IMR-90 (cell line): ENCODE results near the gene STX8. TPM values are rescaled to one million over a fixed set of nuclear protein-coding genes. Genes with fewer than 3 reads are reported as not detected.

Experiments used
- ATAC-seq: fragments of 200-7000 bp; cut with Tn5 transposase; 2 replicates; pipeline ENCODE4 v1.9.1; 2020; ENCODE audit warnings: low read depth, mild to moderate bottlenecking, moderate library complexity
- BruUV-seq: library from RNA; stranded (reverse); fragments of 400-500 nt; replicated peaks from 2 replicates; lab custom pipeline; 2021; lab: Mats Ljungman, UMichigan
- CTCF ChIA-PET: fragments of 300-600 bp; formaldehyde crosslinking; extraction: SDS; loops from one replicate; lab custom pipeline; 2021; ENCODE audit warnings: antibody characterized with exemption; lab: Yijun Ruan, JAX
- POLR2A ChIA-PET: fragments of 300-600 bp; sonication (Branson Sonifier 250); formaldehyde crosslinking; loops from one replicate; lab custom pipeline; 2022; ENCODE audit warnings: antibody characterized with exemption; ENCODE audit not compliant: unreplicated experiment; lab: Charles Lee
- DNase-seq: peaks from one replicate; pipeline ENCODE4 v3.0.0; 2013
- H2AFZ ChIP-seq: replicated peaks from 2 replicates; pipeline ENCODE3; 2013; ENCODE audit warnings: low read length, mild to moderate bottlenecking; ENCODE audit not compliant: poor library complexity
- H2AK5ac ChIP-seq: 2 replicates; pipeline ENCODE4 v1.6.1; 2013; ENCODE audit warnings: low read depth, low read length, inconsistent platforms
- H2AK9ac ChIP-seq: replicated peaks from 2 replicates; pipeline ENCODE3; 2013; ENCODE audit warnings: mild to moderate bottlenecking, low read depth, low read length, moderate library complexity; ENCODE audit not compliant: poor library complexity
- H2BK120ac ChIP-seq: 2 replicates; pipeline ENCODE4 v1.6.1; 2013; ENCODE audit warnings: low read depth, low read length, inconsistent platforms
- H2BK15ac ChIP-seq: 3 replicates; pipeline ENCODE4 v1.6.1; 2013; ENCODE audit warnings: low read depth, low read length, inconsistent platforms
- H2BK20ac ChIP-seq: 2 replicates; pipeline ENCODE4 v1.6.1; 2013; ENCODE audit warnings: low read depth, mild to moderate bottlenecking, inconsistent platforms, low read length, moderate library complexity
- H2BK5ac ChIP-seq: 2 replicates; pipeline ENCODE4 v1.6.1; 2013; ENCODE audit warnings: mild to moderate bottlenecking, low read depth, low read length, inconsistent platforms; ENCODE audit not compliant: poor library complexity, severe bottlenecking
- H3K14ac ChIP-seq: replicated peaks from 2 replicates; pipeline ENCODE4 v1.6.1; 2013; ENCODE audit warnings: low read depth, low read length, inconsistent platforms
- H3K18ac ChIP-seq: 2 replicates; pipeline ENCODE4 v1.6.1; 2013; ENCODE audit warnings: low read depth, low read length, control low read depth
- H3K23ac ChIP-seq: 2 replicates; pipeline ENCODE4 v1.6.1; 2013; ENCODE audit warnings: low read depth, low read length, inconsistent platforms
- H3K27ac ChIP-seq: 2 replicates; pipeline ENCODE4 v1.5.1; 2013; ENCODE audit warnings: mild to moderate bottlenecking, control low read depth, low read length; ENCODE audit not compliant: insufficient read depth
- H3K27me3 ChIP-seq: 2 replicates; pipeline ENCODE4 v1.6.1; 2013; ENCODE audit warnings: low read length; ENCODE audit not compliant: control insufficient read depth, insufficient read depth
- H3K36me3 ChIP-seq: 2 replicates; pipeline ENCODE4 v1.6.1; 2013; ENCODE audit warnings: low read length, mixed read lengths; ENCODE audit not compliant: control insufficient read depth, insufficient read depth
- H3K4ac ChIP-seq: 2 replicates; pipeline ENCODE4 v1.6.1; 2013; ENCODE audit warnings: low read depth, low read length, inconsistent platforms
- H3K4me1 ChIP-seq: 2 replicates; pipeline ENCODE4 v1.6.1; 2013; ENCODE audit warnings: low read length, mixed read lengths; ENCODE audit not compliant: control insufficient read depth, insufficient read depth
- H3K4me2 ChIP-seq: 2 replicates; pipeline ENCODE4 v1.6.1; 2013; ENCODE audit warnings: low read depth, mild to moderate bottlenecking, control low read depth, low read length, moderate library complexity
- H3K4me3 ChIP-seq: 2 replicates; pipeline ENCODE4 v1.5.1; 2013; ENCODE audit warnings: low read depth, mild to moderate bottlenecking, control low read depth, low read length, moderate library complexity; ENCODE audit not compliant: insufficient read depth
- H3K56ac ChIP-seq: 2 replicates; pipeline ENCODE4 v1.6.1; 2013; ENCODE audit warnings: low read length, inconsistent platforms; ENCODE audit not compliant: insufficient read depth; ENCODE audit errors: extremely low read depth
- H3K79me1 ChIP-seq, 2 experiments: 2 replicates each; pipeline ENCODE4 v1.6.1; 2013; ENCODE audit warnings: low read length in 2 of 2, inconsistent platforms in 1 of 2, low read depth in 1 of 2
- H3K9ac ChIP-seq: 2 replicates; pipeline ENCODE4 v1.6.1; 2013; ENCODE audit warnings: low read depth, low read length, control low read depth
- H3K9me1 ChIP-seq: 2 replicates; pipeline ENCODE4 v1.6.1; 2013; ENCODE audit warnings: low read length, inconsistent platforms; ENCODE audit not compliant: insufficient read depth
- H3K9me3 ChIP-seq: 2 replicates; pipeline ENCODE4 v1.6.1; 2013; ENCODE audit warnings: low read length; ENCODE audit not compliant: control insufficient read depth, insufficient read depth
- H4K20me1 ChIP-seq: 2 replicates; pipeline ENCODE4 v1.6.1; 2013; ENCODE audit warnings: low read length, inconsistent platforms; ENCODE audit not compliant: insufficient read depth
- H4K5ac ChIP-seq: 2 replicates; pipeline ENCODE4 v1.6.1; 2013; ENCODE audit warnings: mild to moderate bottlenecking, low read depth, low read length, control low read depth
- H4K8ac ChIP-seq, 2 experiments: 2 replicates each; pipeline ENCODE4 v1.6.1; 2013; ENCODE audit warnings: low read depth in 2 of 2, low read length in 2 of 2, control low read depth in 1 of 2, inconsistent platforms in 1 of 2
- H4K91ac ChIP-seq: 2 replicates; pipeline ENCODE4 v1.6.1; 2013; ENCODE audit warnings: low read depth, low read length, inconsistent platforms; ENCODE audit not compliant: insufficient read depth
- BHLHE40 ChIP-seq: fragments of 150-350 bp; IDR thresholded peaks from 2 replicates; pipeline ENCODE4 v1.6.1; 2016; ENCODE audit warnings: mild to moderate bottlenecking, low read depth, low read length
- CEBPB ChIP-seq: IDR thresholded peaks from 2 replicates; pipeline ENCODE4 v1.6.1; 2012; ENCODE audit warnings: low read depth, low read length, improper control_type of control experiment
- CHD1 ChIP-seq: IDR thresholded peaks from 2 replicates; pipeline ENCODE4 v1.6.1; 2012; ENCODE audit warnings: low read depth, low read length, improper control_type of control experiment
- FOS ChIP-seq: fragments of 150-350 bp; IDR thresholded peaks from 2 replicates; pipeline ENCODE4 v1.6.1; 2016; ENCODE audit warnings: low read depth, low read length
- MAFK ChIP-seq: IDR thresholded peaks from 2 replicates; pipeline ENCODE4 v1.6.1; 2012; ENCODE audit warnings: low read depth, low read length, improper control_type of control experiment
- MAZ ChIP-seq: IDR thresholded peaks from 2 replicates; pipeline ENCODE4 v1.6.1; 2012; ENCODE audit warnings: low read depth, mild to moderate bottlenecking, low read length, improper control_type of control experiment, moderate library complexity, borderline replicate concordance
- MXI1 ChIP-seq: IDR thresholded peaks from 2 replicates; pipeline ENCODE4 v1.6.1; 2012; ENCODE audit warnings: low read depth, mild to moderate bottlenecking, low read length, moderate library complexity, borderline replicate concordance
- NFE2L2 ChIP-seq: fragments of 150-350 bp; IDR thresholded peaks from 2 replicates; pipeline ENCODE4 v1.6.1; 2016; ENCODE audit warnings: low read depth, mild to moderate bottlenecking, low read length
- POLR2A ChIP-seq: IDR thresholded peaks from 2 replicates; pipeline ENCODE4 v1.6.1; 2012; ENCODE audit warnings: mild to moderate bottlenecking, low read depth, low read length
- RAD21 ChIP-seq: IDR thresholded peaks from 2 replicates; pipeline ENCODE4 v1.6.1; 2012; ENCODE audit warnings: low read length, improper control_type of control experiment
- RCOR1 ChIP-seq: IDR thresholded peaks from 2 replicates; pipeline ENCODE4 v1.6.1; 2012; ENCODE audit warnings: mild to moderate bottlenecking, low read length, improper control_type of control experiment; ENCODE audit not compliant: insufficient replicate concordance
- RFX5 ChIP-seq: IDR thresholded peaks from 2 replicates; pipeline ENCODE4 v1.8.0; 2012; ENCODE audit warnings: low read depth, mild to moderate bottlenecking, low read length, moderate library complexity
- SMC3 ChIP-seq: fragments of 150-350 bp; IDR thresholded peaks from 2 replicates; pipeline ENCODE4 v1.6.1; 2016; ENCODE audit warnings: low read depth, mild to moderate bottlenecking, antibody characterized with exemption, low read length, moderate library complexity
- WGBS, 2 experiments: methylation state at CpG; one replicate each; pipeline versions ENCODE4 v1.1.5 to v1.1.7; 2013; ENCODE audit warnings: missing lambda C conversion rate in 2 of 2; ENCODE audit not compliant: insufficient read length in 1 of 2; ENCODE audit errors: extremely low coverage in 2 of 2; 5-methylcytosine and 5-hydroxymethylcytosine counted together
- dilution Hi-C: fragments of 300-500 bp; cut with HindIII; formaldehyde crosslinking; loops from one replicate; pipeline ENCODE4 v1.14.3; 2018; ENCODE audit warnings: low sequenced_read_pairs; ENCODE audit not compliant: unreplicated experiment
- in situ Hi-C: fragments of 300-500 bp; cut with MboI; formaldehyde crosslinking; loops from 3 replicates; pipeline ENCODE4 v1.14.3; 2019; ENCODE audit warnings: low sequenced_read_pairs, inconsistent platforms, mixed read lengths
- intact Hi-C: fragments of 100-400 bp; cut with micrococcal nuclease; formaldehyde crosslinking; loops from 2 replicates; pipeline ENCODE4 v1.10.0; 2022
- polyA plus RNA-seq, 3 experiments: library from polyadenylated mRNA; depleted of rRNA; stranded (reverse); fragments of >200 nt; gene quantifications; 2 replicates each; pipeline ENCODE4 v1.2.3, GENCODE V29; 2012; ENCODE audit warnings: low replicate concordance in 1 of 3
- total RNA-seq: library from RNA; depleted of rRNA; stranded (reverse); fragments of >200 nt; gene quantifications from 2 replicates; pipeline ENCODE4 v1.2.3, GENCODE V29; 2012
- TF ChIP-seq, protein P1 (sequence below): fragments of 150-350 bp; IDR thresholded peaks from 2 replicates; pipeline ENCODE4 v1.6.1; 2017; ENCODE audit warnings: mild to moderate bottlenecking, antibody characterized with exemption, low read length, low read depth
- TF ChIP-seq, protein P2 (sequence below): fragments of 150-350 bp; IDR thresholded peaks from 2 replicates; pipeline ENCODE4 v1.6.1; 2016; ENCODE audit warnings: low read depth, mild to moderate bottlenecking, low read length, moderate library complexity, borderline replicate concordance
- TF ChIP-seq, protein P3 (sequence below): conservative IDR thresholded peaks from 2 replicates; pipeline ENCODE4 v1.5.1; 2012; ENCODE audit warnings: mild to moderate bottlenecking, low read depth, low read length, improper control_type of control experiment

Gene STX8
- total and polyA plus RNA-seq, 2 of the 4 experiments (the other 2 are of a cell fraction): 26.5 to 47.0 TPM

DNA sequence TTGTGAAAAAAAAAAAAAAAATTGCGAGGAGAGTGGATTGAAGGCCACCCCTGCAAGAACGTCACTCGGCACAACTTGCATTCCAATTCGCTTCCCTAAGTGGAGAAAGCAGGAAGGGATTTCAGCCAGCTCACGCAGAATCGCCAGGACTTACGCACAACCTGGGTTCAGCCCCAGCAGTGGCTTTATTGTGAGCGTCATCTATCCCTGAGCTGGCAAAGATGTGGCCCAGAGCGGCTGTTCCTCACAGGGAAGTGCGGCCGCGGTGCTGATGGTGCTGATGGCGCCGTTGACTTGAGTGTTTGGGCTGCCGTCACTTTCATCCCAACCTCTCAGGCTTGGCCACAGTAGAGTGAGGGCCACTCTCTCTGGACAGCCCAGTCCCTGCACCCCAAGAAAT, 356.7 kb downstream of the STX8 start:
- ATAC-seq (no peak), DNase-seq (no peak)
- H3K27ac ChIP-seq: no peak overlapping the region
- H2BK20ac ChIP-seq: no peak overlapping the region
- H3K4me2 ChIP-seq: no peak overlapping the region
- POLR2A ChIA-PET: no interaction called here
- in situ Hi-C loops: no loop called here
- intact Hi-C loops: loop anchor here (10.0 kb wide), 1 partner anchor 56 kb away; no protein-coding TSS in a partner anchor
- H3K14ac ChIP-seq: no peak overlapping the region
- H2AK5ac ChIP-seq: no peak overlapping the region
- no peak overlapping the region for H2BK15ac ChIP-seq
- H3K79me1 ChIP-seq: no peaks in the 10 kb centered on the region
- no peak overlapping the region for H3K4me3 ChIP-seq
- H2BK5ac ChIP-seq: no peak overlapping the region
- WGBS, 2 experiments: 90% methylated on average over 2 of the region's 15 CpGs; no CpG with 5 or more reads in 1 of the 2 experiments
- H2BK120ac ChIP-seq: no peak overlapping the region
- H3K4me1 ChIP-seq: peaks cover 6% of the 10 kb centered on the region; the same call in 1 of the 2 replicates
- no peaks in the 10 kb centered on the region for H3K36me3 ChIP-seq
- no peaks in the 10 kb centered on the region for H3K27me3 ChIP-seq
- TF ChIP-seq, protein P1, sequence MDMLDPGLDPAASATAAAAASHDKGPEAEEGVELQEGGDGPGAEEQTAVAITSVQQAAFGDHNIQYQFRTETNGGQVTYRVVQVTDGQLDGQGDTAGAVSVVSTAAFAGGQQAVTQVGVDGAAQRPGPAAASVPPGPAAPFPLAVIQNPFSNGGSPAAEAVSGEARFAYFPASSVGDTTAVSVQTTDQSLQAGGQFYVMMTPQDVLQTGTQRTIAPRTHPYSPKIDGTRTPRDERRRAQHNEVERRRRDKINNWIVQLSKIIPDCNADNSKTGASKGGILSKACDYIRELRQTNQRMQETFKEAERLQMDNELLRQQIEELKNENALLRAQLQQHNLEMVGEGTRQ: no peak
- TF ChIP-seq MXI1: no peak
- TF ChIP-seq SMC3: no peak
- no peak for TF ChIP-seq CHD1
- TF ChIP-seq RFX5: no peak
- TF ChIP-seq RCOR1: no peak
- TF ChIP-seq BHLHE40: no peak
- TF ChIP-seq MAFK: no peak
- no peak for TF ChIP-seq POLR2A
- TF ChIP-seq, protein P2, sequence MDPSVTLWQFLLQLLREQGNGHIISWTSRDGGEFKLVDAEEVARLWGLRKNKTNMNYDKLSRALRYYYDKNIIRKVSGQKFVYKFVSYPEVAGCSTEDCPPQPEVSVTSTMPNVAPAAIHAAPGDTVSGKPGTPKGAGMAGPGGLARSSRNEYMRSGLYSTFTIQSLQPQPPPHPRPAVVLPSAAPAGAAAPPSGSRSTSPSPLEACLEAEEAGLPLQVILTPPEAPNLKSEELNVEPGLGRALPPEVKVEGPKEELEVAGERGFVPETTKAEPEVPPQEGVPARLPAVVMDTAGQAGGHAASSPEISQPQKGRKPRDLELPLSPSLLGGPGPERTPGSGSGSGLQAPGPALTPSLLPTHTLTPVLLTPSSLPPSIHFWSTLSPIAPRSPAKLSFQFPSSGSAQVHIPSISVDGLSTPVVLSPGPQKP: no peak
- no peak for TF ChIP-seq MAZ
- TF ChIP-seq, protein P3, sequence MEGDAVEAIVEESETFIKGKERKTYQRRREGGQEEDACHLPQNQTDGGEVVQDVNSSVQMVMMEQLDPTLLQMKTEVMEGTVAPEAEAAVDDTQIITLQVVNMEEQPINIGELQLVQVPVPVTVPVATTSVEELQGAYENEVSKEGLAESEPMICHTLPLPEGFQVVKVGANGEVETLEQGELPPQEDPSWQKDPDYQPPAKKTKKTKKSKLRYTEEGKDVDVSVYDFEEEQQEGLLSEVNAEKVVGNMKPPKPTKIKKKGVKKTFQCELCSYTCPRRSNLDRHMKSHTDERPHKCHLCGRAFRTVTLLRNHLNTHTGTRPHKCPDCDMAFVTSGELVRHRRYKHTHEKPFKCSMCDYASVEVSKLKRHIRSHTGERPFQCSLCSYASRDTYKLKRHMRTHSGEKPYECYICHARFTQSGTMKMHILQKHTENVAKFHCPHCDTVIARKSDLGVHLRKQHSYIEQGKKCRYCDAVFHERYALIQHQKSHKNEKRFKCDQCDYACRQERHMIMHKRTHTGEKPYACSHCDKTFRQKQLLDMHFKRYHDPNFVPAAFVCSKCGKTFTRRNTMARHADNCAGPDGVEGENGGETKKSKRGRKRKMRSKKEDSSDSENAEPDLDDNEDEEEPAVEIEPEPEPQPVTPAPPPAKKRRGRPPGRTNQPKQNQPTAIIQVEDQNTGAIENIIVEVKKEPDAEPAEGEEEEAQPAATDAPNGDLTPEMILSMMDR: no peak
- TF ChIP-seq FOS: no peak
- no peak for TF ChIP-seq RAD21
- no peak for TF ChIP-seq CEBPB
- TF ChIP-seq NFE2L2: no peak
- H3K23ac ChIP-seq: no peak overlapping the region
- no peak overlapping the region for H3K4ac ChIP-seq
- no peak overlapping the region for H4K91ac ChIP-seq
- H4K20me1 ChIP-seq: no peaks in the 10 kb centered on the region
- no peak overlapping the region for H2AFZ ChIP-seq
- dilution Hi-C loops: no loop called here
- CTCF ChIA-PET: no interaction called here
- H3K9me1 ChIP-seq: no peaks in the 10 kb centered on the region
- H3K18ac ChIP-seq: no peak overlapping the region
- no TSS peak for BruUV-seq
- no peak overlapping the region for H3K56ac ChIP-seq
- no peak overlapping the region for H4K5ac ChIP-seq
- no peak overlapping the region for H2AK9ac ChIP-seq
- no peak overlapping the region for H4K8ac ChIP-seq
- H3K9ac ChIP-seq: no peak overlapping the region
- peaks cover 4% of the 10 kb centered on the region; the same call in 1 of the 2 replicates for H3K9me3 ChIP-seq
